H9 (cell line): ENCODE measurements around the gene CAB39. TPM values are rescaled to one million over a fixed set of nuclear protein-coding genes. Genes with fewer than 3 reads are reported as not detected.

Experiments used
- DNase-seq: peaks from one replicate; pipeline ENCODE4 v3.0.0-alpha.2; 2017
- H2AFZ ChIP-seq: one replicate; pipeline ENCODE4 v1.6.1; 2013; ENCODE audit warnings: mild to moderate bottlenecking, low read length, control low read depth, moderate library complexity
- H2AK5ac ChIP-seq: 2 replicates; pipeline ENCODE4 v1.6.1; 2013; ENCODE audit warnings: low read length, control low read depth, mixed read lengths; ENCODE audit not compliant: insufficient read length
- H2BK120ac ChIP-seq: one replicate; pipeline ENCODE4 v1.6.1; 2013; ENCODE audit warnings: low read depth, mild to moderate bottlenecking, low read length, control low read depth, inconsistent platforms; ENCODE audit not compliant: poor library complexity, severe bottlenecking
- H2BK12ac ChIP-seq: 2 replicates; pipeline ENCODE4 v1.6.1; 2013; ENCODE audit warnings: low read length, control low read depth, mixed read lengths, low read depth; ENCODE audit not compliant: insufficient read length
- H2BK15ac ChIP-seq: 2 replicates; pipeline ENCODE4 v1.6.1; 2013; ENCODE audit warnings: low read depth, low read length, control low read depth
- H2BK20ac ChIP-seq: one replicate; pipeline ENCODE4 v1.6.1; 2013; ENCODE audit warnings: low read depth, mild to moderate bottlenecking, low read length, control low read depth, inconsistent platforms; ENCODE audit not compliant: poor library complexity, severe bottlenecking
- H2BK5ac ChIP-seq: 2 replicates; pipeline ENCODE4 v1.6.1; 2013; ENCODE audit warnings: low read length, control low read depth, mixed read lengths; ENCODE audit not compliant: insufficient read length
- H3K14ac ChIP-seq: 2 replicates; pipeline ENCODE4 v1.6.1; 2013; ENCODE audit warnings: low read length, control low read depth; ENCODE audit not compliant: insufficient read depth
- H3K18ac ChIP-seq: 2 replicates; pipeline ENCODE4 v1.6.1; 2013; ENCODE audit warnings: low read depth, mild to moderate bottlenecking, mixed read lengths, low read length, control low read depth; ENCODE audit not compliant: insufficient read length
- H3K23ac ChIP-seq: 2 replicates; pipeline ENCODE4 v1.6.1; 2013; ENCODE audit warnings: low read length, control low read depth, mixed read lengths, low read depth; ENCODE audit not compliant: insufficient read length
- H3K23me2 ChIP-seq: 2 replicates; pipeline ENCODE4 v1.6.1; 2013; ENCODE audit warnings: low read depth, mild to moderate bottlenecking, mixed read lengths, low read length, control low read depth; ENCODE audit not compliant: insufficient read length, poor library complexity, severe bottlenecking
- H3K27ac ChIP-seq: 2 replicates; pipeline ENCODE4 v1.5.1; 2013; ENCODE audit warnings: low read length, control low read depth, mixed read lengths, low read depth; ENCODE audit not compliant: insufficient read length
- H3K27me3 ChIP-seq: 2 replicates; pipeline ENCODE4 v1.6.1; 2013; ENCODE audit warnings: low read length, control low read depth, inconsistent platforms; ENCODE audit not compliant: insufficient read depth
- H3K4ac ChIP-seq: 2 replicates; pipeline ENCODE4 v1.6.1; 2013; ENCODE audit warnings: low read depth, mild to moderate bottlenecking, control low read depth, inconsistent platforms, low read length, moderate library complexity
- H3K4me1 ChIP-seq: 2 replicates; pipeline ENCODE4 v1.6.1; 2013; ENCODE audit warnings: low read length, control low read depth, inconsistent platforms; ENCODE audit not compliant: insufficient read depth
- H3K4me2 ChIP-seq: 2 replicates; pipeline ENCODE4 v1.6.1; 2013; ENCODE audit warnings: low read length, control low read depth, mixed read lengths; ENCODE audit not compliant: insufficient read length, insufficient read depth
- H3K56ac ChIP-seq: 2 replicates; pipeline ENCODE4 v1.6.1; 2013; ENCODE audit warnings: low read depth, mild to moderate bottlenecking, mixed read lengths, low read length, control low read depth; ENCODE audit not compliant: insufficient read length
- H3K79me1 ChIP-seq: 2 replicates; pipeline ENCODE4 v1.6.1; 2013; ENCODE audit warnings: low read depth, mild to moderate bottlenecking, moderate library complexity, low read length, control low read depth, inconsistent platforms; ENCODE audit not compliant: insufficient read depth, poor library complexity, severe bottlenecking
- H3K79me2 ChIP-seq: 2 replicates; pipeline ENCODE4 v1.6.1; 2013; ENCODE audit warnings: low read length, control low read depth, inconsistent platforms; ENCODE audit not compliant: insufficient read depth
- H3K9ac ChIP-seq: 2 replicates; pipeline ENCODE4 v1.6.1; 2013; ENCODE audit warnings: low read length, control low read depth, mixed read lengths; ENCODE audit not compliant: insufficient read length; ENCODE audit errors: extremely low read depth
- H3K9me3 ChIP-seq: one replicate; pipeline ENCODE4 v1.6.1; 2013; ENCODE audit warnings: low read depth, low read length, inconsistent platforms; ENCODE audit not compliant: control insufficient read depth
- H3T11ph ChIP-seq: one replicate; pipeline ENCODE4 v1.6.1; 2013; ENCODE audit warnings: mild to moderate bottlenecking, low read length, control low read depth, inconsistent platforms
- H4K20me1 ChIP-seq: one replicate; pipeline ENCODE4 v1.6.1; 2013; ENCODE audit not compliant: control insufficient read depth, insufficient read length, insufficient read depth
- H4K5ac ChIP-seq: 2 replicates; pipeline ENCODE4 v1.6.1; 2013; ENCODE audit warnings: low read depth, mild to moderate bottlenecking, mixed read lengths, low read length, control low read depth; ENCODE audit not compliant: insufficient read length
- H4K8ac ChIP-seq: replicated peaks from 2 replicates; pipeline ENCODE4 v1.6.1; 2013; ENCODE audit warnings: low read length, control low read depth, mixed read lengths, low read depth; ENCODE audit not compliant: insufficient read length
- H4K91ac ChIP-seq: 2 replicates; pipeline ENCODE4 v1.6.1; 2013; ENCODE audit warnings: low read depth, mild to moderate bottlenecking, moderate library complexity, mixed read lengths, low read length, control low read depth; ENCODE audit not compliant: insufficient read length
- H3K27ac Mint-ChIP-seq, 3 experiments: 2 replicates in 2 of 3; 3 replicates in 1 of 3; pipeline ENCODE4 v1.8.0; 2020 to 2021; ENCODE audit warnings: mixed read lengths in 3 of 3, mild to moderate bottlenecking in 1 of 3, moderate library complexity in 1 of 3
- H3K27me3 Mint-ChIP-seq: 2 replicates; pipeline ENCODE4 v1.8.0; 2021; ENCODE audit warnings: low read depth, mild to moderate bottlenecking, moderate library complexity, mixed read lengths
- H3K36me3 Mint-ChIP-seq, 3 experiments: 2 replicates in 2 of 3; 3 replicates in 1 of 3; pipeline ENCODE4 v1.8.0; 2020 to 2021; ENCODE audit warnings: low read depth in 3 of 3, mixed read lengths in 3 of 3; ENCODE audit not compliant: insufficient read depth in 1 of 3
- H3K4me1 Mint-ChIP-seq, 2 experiments: 2 replicates each; pipeline ENCODE4 v1.8.0; 2020; ENCODE audit warnings: mixed read lengths in 2 of 2
- H3K4me3 Mint-ChIP-seq, 2 experiments: 2 replicates in 1 of 2; 3 replicates in 1 of 2; pipeline ENCODE4 v1.8.0; 2020 to 2021; ENCODE audit warnings: mild to moderate bottlenecking in 2 of 2, mixed read lengths in 2 of 2, moderate library complexity in 1 of 2
- H3K9me3 Mint-ChIP-seq, 2 experiments: 2 replicates in 1 of 2; 3 replicates in 1 of 2; pipeline ENCODE4 v1.8.0; 2020; ENCODE audit warnings: mild to moderate bottlenecking in 2 of 2, mixed read lengths in 2 of 2, moderate library complexity in 1 of 2
- CTCF ChIP-seq: fragments of 200-600 bp; sonication (generic); conservative IDR thresholded peaks from 3 replicates; pipeline ENCODE4 v1.8.0; 2021; ENCODE audit warnings: antibody characterized with exemption, mild to moderate bottlenecking
- WGBS: extraction: QIAGEN DNeasy Blood & Tissue Kit; methylation state at CpG from one replicate; pipeline ENCODE4 v1.1.7; 2013; ENCODE audit warnings: missing lambda C conversion rate, low lambda C conversion rate, mixed read lengths; ENCODE audit not compliant: insufficient read length; ENCODE audit errors: extremely low coverage; 5-methylcytosine and 5-hydroxymethylcytosine counted together
- total RNA-seq: library from RNA; stranded (reverse); gene quantifications from 2 replicates; pipeline ENCODE4 v1.2.1, GENCODE V29; 2021

CAB39 gene
- total RNA-seq, 1 experiment from 2014 or later = 42.7 TPM

GRCh38 chr2:230779126-230779525 lies 66.5 kb downstream of the CAB39 start:
- TF ChIP-seq CTCF = no peak
- no peak overlapping the region for H2BK20ac ChIP-seq
- no peaks in the 10 kb centered on the region for H3K27me3 ChIP-seq
- H2AK5ac ChIP-seq = no peak overlapping the region
- Mint-ChIP-seq H3K36me3 (peaks cover 5 to 25% (median 21%) of the 10 kb centered on the region in 3 experiments), H3K4me1 (peaks cover 12% of the 10 kb centered on the region in 2 experiments), H3K9me3 (peaks cover 4% of the 10 kb centered on the region in 2 experiments; a peak in 4 of 5 replicates), H3K27me3 (no peaks in the 10 kb centered on the region), H3K4me3 (no peak overlapping the region), H3K27ac (peak overlapping the region in 1 of 3 experiments; percentile 17; a peak in 1 of 7 replicates)
- no peak overlapping the region for H2AFZ ChIP-seq
- no peak overlapping the region for H3K4ac ChIP-seq
- no peak overlapping the region for H3K18ac ChIP-seq
- H3K4me2 ChIP-seq = no peak overlapping the region
- no peaks in the 10 kb centered on the region for H3K4me1 ChIP-seq
- no peaks in the 10 kb centered on the region for H3K23me2 ChIP-seq
- H3K27ac ChIP-seq = no peak overlapping the region
- no peak overlapping the region for H3K56ac ChIP-seq
- no peak overlapping the region for H4K8ac ChIP-seq
- no peak overlapping the region for H3T11ph ChIP-seq
- peak overlapping the region; percentile 2 for H3K23ac ChIP-seq
- no peak overlapping the region for H3K9ac ChIP-seq
- no CpG with 5 or more reads among the region's 3 CpGs for WGBS
- H3K9me3 ChIP-seq = no peaks in the 10 kb centered on the region
- H3K14ac ChIP-seq = no peak overlapping the region
- peaks cover 3% of the 10 kb centered on the region; the same call in 1 of the 2 replicates for H3K79me2 ChIP-seq
- H2BK120ac ChIP-seq = no peak overlapping the region
- H3K79me1 ChIP-seq = no peaks in the 10 kb centered on the region
- H4K91ac ChIP-seq = no peak overlapping the region
- no peak for DNase-seq
- H2BK15ac ChIP-seq = no peak overlapping the region
- H2BK12ac ChIP-seq = no peak overlapping the region
- H2BK5ac ChIP-seq = no peak overlapping the region
- H4K5ac ChIP-seq = no peak overlapping the region
- no peaks in the 10 kb centered on the region for H4K20me1 ChIP-seq
